ENCODE measurements around the gene FRMD6.

FRMD6 gene

GRCh38 chr14:51661504-51661903 lies 9.8 kb downstream of the FRMD6 start:
- H3K4me3 ChIP-seq (ENCODE audit: low read depth, low read length) = no peak overlapping the region

DNA sequence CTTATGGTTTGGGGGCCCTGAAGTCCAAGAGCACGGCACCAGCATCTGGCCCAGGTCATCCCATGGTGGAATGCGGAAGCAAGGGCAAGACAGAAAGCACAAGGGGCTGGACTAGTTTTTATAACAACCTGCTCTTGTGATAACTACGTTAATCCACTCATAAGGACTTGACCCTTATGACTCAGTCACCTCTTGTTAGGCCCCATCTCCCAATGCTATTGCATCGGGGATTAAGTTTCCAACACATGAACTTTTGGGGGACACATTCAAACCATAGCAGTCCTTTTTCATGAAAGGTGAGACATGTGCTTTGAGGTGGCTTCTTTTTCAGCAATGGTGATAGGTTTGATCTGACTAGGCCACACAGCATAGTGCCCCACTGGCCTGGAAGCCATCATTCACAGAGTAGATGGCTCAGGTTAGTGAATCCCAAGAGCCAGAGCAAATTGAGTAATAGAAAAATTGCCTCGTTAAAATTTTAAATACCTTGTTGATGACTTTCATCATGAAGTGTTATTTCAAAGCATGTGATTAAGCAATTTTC lies 12.1 kb downstream of the FRMD6 start:
- no peak overlapping the region for H3K4me3 ChIP-seq (ENCODE audit: low read depth, low read length)

DNA sequence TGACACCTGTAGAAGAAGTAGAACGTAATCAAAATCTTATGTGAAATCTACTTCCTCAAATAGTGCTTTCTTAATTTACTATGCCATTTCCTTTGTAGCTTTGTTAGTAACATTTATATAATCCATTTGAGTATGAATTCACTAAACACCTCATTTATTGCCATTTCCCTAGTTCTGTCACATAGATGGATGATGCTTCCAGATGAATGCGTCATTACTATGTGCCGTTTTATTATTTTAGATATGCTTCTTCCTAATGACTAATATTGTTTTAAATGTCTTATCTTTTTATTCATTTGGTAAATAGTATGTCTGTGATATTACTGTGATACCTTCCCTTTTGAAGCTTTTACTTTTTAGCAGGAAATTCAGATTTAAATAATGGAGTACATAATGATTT lies 14.4 kb downstream of the FRMD6 start:
- H3K4me3 ChIP-seq (ENCODE audit: low read depth, low read length) = no peak overlapping the region

GRCh38 chr14:51666826-51667225 lies 15.1 kb downstream of the FRMD6 start:
- no peak overlapping the region for H3K4me3 ChIP-seq (ENCODE audit: low read depth, low read length)

DNA sequence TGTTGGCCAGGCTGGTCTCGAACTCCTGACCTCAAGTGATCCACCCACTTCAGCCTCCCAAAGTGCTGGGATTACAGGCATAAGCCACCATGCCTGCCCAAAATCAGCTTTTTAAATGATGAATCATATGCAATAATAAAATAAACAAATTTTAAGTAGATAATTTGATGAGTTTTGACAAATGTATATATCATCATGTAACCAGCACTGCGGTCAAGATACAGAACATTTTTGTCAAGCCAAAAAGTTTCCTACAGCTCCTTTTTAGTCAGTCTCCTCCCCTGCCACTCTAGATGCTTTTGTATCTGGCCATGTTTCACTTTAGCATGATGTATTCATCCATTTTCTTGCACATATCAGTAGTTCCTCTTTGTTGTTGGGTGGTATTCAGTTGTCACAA lies 17.2 kb downstream of the FRMD6 start:
- H3K4me3 ChIP-seq (ENCODE audit: low read depth, low read length) = no peak overlapping the region

DNA sequence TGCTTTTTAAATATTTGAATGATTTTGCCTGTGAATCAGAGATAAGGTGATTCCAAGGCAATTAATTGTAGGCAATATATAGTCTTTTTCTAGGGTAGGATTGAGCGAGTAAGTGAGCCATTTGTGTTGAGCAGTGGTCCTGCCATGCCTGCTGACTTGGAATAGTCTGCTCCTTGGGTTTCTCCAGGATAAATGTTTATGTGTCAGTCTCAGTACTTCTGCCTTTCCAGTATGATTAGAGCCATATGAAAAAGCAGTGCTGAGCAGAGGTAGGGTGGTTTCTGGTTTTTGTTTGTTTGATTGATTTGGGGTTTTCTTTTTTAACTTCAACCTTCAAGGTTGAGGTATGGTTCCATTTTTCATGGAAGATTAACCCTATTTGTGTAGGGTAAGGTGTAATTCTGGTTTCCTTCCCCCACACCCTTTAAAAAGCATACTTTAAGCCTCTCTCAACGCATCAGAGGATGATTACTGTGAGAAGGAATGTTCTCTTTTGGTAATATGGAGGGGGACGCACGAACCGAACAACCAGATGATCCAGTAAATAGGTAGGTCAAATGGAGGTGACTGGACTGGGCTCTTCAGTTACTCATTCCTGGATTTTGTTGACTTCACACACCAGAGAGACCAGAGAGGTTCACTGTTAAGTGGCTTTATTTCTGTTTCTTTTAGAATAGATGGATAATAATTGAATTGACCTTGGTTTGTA lies 22.7 kb downstream of the FRMD6 start:
- no peak overlapping the region for H3K4me3 ChIP-seq (ENCODE audit: low read depth, low read length)

- no peak overlapping the region for H3K4me3 ChIP-seq (ENCODE audit: low read depth, low read length)
These were observed 24.8 kb downstream of the FRMD6 start for GRCh38 chr14:51676549-51676948.

DNA sequence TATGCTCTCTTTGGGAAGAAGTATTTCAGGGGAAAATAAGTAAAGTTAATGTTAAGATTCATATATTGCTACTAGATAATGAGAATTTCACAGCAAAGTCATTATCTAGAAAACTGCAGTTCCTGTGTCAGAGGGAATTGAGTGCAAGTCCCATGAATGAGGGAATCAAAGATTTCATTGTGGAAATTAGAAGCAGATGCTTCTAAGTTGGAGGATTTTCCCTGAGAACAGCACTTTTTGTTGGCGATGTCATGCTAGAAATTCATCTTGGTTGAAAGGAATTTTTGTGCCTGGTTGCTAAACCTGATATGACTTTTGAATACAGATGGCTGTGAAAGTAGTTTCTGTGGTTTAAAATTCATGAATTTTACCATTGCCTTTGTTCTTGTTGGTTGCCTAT lies 25.6 kb downstream of the FRMD6 start:
- H3K4me3 ChIP-seq (ENCODE audit: low read depth, low read length) = no peak overlapping the region

GRCh38 chr14:51677738-51678137 lies 26.0 kb downstream of the FRMD6 start:
- no peak overlapping the region for H3K4me3 ChIP-seq (ENCODE audit: low read depth, low read length)

GRCh38 chr14:51680031-51680430 lies 28.3 kb downstream of the FRMD6 start:
- no peak overlapping the region for H3K4me3 ChIP-seq (ENCODE audit: low read depth, low read length)

DNA sequence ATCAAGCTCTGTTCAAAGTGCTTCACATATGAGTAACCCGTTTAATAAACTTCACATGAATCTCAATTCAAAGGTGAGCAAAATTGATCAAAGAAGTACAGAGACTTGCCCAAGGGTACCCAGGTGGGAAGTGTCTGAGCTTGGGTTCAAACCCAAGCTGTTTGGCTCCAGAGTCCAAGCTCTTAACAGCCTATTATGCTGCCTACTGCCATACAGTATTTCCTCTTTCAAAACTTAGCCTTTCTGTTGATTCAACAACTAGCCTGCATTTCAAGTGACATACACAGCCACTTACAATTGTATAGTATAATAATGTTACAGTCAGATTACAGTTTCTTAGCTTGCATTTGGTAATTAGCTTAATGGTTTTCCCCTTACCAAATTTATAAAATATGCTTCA lies 29.7 kb downstream of the FRMD6 start:
- H3K4me3 ChIP-seq (ENCODE audit: low read depth, low read length) = no peak overlapping the region

GRCh38 chr14:51682411-51682810 lies 30.7 kb downstream of the FRMD6 start:
- H3K4me3 ChIP-seq (ENCODE audit: low read depth, low read length) = no peak overlapping the region

DNA sequence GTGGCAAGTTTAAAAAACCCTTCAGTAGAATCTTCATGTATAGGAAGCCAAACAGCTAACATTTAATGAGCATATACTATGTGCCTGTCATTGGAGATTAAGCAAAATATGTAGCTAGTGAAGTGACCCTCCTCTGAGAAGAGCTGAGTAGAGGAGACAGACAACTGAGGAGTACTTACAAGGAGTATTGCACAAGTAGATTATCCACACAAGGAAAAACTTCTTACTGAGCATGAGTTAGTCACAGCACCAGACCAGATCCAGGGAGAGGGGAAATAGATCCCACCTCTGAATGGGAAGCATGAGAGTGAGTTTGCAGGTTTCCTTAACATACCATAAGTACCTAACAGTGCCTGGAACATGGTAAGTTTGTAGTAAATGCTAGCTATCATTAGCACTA lies 33.0 kb downstream of the FRMD6 start:
- H3K4me3 ChIP-seq (ENCODE audit: low read depth, low read length) = no peak overlapping the region

DNA sequence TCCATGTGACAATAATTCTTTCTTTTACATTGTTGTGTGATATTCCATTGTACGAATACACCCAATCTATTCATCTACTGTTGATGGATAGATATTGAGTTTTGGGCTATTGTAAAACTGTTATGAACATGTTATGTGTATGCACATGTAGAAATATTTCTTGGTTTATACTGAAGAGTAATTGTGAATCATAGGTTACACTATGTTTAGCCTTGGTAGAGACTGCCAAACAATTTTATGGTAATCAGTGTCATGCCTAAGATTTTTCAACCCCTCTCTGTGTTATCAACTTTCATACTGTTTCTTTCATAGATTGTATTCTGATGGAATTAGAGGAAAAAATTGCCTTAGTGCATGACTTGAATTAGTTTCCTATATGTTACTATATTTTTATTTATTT lies 39.5 kb downstream of the FRMD6 start:
- H3K4me3 ChIP-seq (ENCODE audit: low read depth, low read length) = no peak overlapping the region

GRCh38 chr14:51692646-51693045 lies 40.9 kb downstream of the FRMD6 start:
- no peak overlapping the region for H3K4me3 ChIP-seq (ENCODE audit: low read depth, low read length)

GRCh38 chr14:51697848-51698247 lies 46.1 kb downstream of the FRMD6 start:
- no peak overlapping the region for H3K4me3 ChIP-seq (ENCODE audit: low read depth, low read length)

DNA sequence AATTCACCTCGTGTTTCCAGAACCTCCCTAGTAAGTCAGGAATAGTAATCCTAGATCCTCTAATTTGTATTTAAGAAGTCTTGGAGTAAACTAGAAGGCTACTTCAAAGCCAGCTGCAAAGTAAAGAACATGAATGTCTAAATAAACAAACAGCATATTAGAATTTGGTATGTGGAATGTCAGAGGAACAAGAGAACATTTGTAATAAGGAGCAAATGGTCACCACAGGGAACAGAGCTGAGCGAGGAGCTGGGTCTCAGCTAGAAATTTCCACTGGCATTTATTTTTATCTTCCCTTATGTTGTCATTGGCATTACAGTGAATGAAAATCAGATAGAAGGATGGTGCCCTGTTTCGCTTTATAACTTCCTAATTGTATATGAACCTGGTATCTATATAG lies 50.2 kb downstream of the FRMD6 start:
- no peak overlapping the region for H3K4me3 ChIP-seq (ENCODE audit: low read depth, low read length)

DNA sequence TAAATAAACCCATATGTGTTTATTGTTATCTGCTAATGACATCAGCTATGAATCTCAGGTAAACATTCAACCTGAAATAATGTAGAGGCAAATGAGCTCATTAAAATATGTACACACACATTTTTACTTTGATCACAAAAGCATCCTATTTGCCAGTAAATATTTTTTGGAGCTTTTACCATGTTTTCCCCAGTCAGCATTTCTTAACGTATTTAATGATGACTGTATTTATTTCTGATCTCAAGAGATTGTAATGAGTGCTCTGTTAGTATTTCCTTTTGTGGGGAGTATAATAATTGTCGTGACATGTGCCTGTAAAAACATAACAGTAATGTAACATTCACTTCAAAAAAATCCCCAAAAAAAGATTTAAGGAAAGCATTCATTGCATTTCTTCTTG lies 52.1 kb downstream of the FRMD6 start:
- no peak overlapping the region for H3K4me3 ChIP-seq (ENCODE audit: low read depth, low read length)

- no peak overlapping the region for H3K4me3 ChIP-seq (ENCODE audit: low read depth, low read length)
These were observed 52.8 kb downstream of the FRMD6 start for GRCh38 chr14:51704545-51704944.

DNA sequence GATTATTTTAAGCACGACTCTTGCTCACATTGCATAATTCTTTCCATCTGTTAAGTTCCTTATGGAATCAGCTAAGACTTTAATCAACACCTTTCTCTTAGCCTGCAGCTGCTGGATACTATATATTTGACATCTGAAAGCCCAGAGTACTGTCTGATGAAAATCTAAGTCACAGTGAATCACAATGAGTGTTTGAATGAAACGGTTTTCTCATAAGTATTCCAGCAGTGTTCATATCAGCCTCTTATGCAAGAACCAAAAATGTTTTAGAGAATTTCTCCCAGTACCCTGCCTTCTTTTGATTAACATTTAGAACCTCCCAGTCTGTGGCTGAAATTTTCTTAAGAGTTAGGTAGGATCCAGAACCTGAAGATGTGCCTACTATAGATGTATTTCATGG lies 55.6 kb downstream of the FRMD6 start:
- H3K4me3 ChIP-seq (ENCODE audit: low read depth, low read length) = no peak overlapping the region

GRCh38 chr14:51711505-51711904 lies 59.8 kb downstream of the FRMD6 start:
- H3K4me3 ChIP-seq (ENCODE audit: low read depth, low read length) = no peak overlapping the region

DNA sequence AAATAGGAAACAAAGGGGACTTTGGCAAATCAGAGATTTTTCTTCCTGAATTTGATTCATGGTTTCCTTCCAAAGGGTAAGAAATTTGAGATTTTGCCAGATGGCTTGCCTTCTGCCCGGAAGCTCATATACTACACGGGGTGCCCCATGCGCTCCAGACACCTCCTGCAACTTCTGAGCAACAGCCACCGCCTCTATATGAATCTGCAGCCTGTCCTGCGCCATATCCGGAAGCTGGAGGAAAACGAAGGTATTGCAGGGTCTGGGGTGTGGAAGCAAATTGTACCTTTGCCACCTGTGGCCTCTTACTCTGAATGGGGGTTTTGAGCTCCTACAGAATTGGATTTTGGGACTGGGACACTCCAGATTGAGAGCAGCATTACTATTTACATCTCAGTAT lies 63.5 kb downstream of the FRMD6 start:
- H3K4me3 ChIP-seq (ENCODE audit: low read depth, low read length) = no peak overlapping the region

DNA sequence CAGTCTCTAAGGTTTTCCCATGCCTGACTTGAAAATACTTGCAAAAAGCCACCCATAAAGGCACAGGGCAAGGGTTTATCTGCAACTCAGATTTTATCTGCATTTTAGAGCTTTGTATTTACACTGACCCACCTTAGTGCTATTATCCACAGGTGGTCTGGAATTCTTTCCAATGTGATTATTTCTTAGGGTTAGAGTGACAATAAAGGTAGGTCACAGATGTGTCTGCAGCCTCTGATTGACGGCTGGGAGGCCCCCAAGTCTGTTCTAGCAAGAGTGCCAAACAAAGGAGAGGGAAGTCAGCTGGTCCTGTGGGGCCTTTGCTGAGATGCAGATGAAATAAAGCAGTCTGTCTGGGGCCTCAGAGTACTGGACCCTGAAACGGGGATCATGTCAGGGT lies 64.0 kb downstream of the FRMD6 start:
- H3K4me3 ChIP-seq (ENCODE audit: low read depth, low read length) = no peak overlapping the region

Measured in iPS-11a (cell line).